Gastrocnemius medialis (tissue), 4 donors: ENCODE results near the gene CNKSR3.

Source experiments
- POLR2A ChIP-seq, 2 donors: fragments of 450-650 bp; IDR thresholded peaks; one replicate each; pipeline ENCODE4 v1.6.1; 2017; ENCODE audit warnings: antibody characterized with exemption in 2 of 2, mild to moderate bottlenecking in 2 of 2, moderate library complexity in 2 of 2
- TF ChIP-seq, protein P1 (sequence below), 5 experiments: fragments of 450-650 bp in 3 of 5; fragments of 200-600 bp in 2 of 5; sonication (generic) in 2 of 5; IDR thresholded peaks in 4 of 5; conservative IDR thresholded peaks in 1 of 5; 1 replicate in 4 of 5; 2 replicates in 1 of 5; pipeline ENCODE4 v1.5.1; 2016 to 2019; ENCODE audit warnings: antibody characterized with exemption in 5 of 5, mild to moderate bottlenecking in 3 of 5, moderate library complexity in 3 of 5

DNA sequence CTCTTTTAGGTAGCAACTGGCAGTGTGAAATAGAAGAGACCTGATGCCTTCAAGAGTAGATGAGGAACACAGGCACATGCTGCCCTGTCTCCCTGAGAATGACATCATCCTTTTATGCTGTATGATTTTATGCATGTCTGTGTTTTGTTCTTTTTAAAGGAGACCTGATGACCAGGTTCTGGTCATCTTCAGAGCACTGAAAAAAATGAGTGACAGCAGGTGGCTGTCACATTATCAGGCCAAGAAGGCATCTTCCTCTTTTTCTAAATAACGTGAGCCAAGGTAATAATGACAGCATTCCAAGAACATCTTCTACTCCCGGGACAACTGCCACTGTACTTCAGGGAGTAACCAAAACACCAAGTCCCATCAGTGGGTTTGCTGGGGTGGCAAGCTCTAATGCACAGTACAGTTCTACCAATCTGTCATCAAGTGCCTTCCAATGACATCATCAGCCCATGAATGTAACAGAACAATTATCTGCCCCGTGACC lies 28.9 kb downstream of the CNKSR3 start:
- TF ChIP-seq, protein P1, sequence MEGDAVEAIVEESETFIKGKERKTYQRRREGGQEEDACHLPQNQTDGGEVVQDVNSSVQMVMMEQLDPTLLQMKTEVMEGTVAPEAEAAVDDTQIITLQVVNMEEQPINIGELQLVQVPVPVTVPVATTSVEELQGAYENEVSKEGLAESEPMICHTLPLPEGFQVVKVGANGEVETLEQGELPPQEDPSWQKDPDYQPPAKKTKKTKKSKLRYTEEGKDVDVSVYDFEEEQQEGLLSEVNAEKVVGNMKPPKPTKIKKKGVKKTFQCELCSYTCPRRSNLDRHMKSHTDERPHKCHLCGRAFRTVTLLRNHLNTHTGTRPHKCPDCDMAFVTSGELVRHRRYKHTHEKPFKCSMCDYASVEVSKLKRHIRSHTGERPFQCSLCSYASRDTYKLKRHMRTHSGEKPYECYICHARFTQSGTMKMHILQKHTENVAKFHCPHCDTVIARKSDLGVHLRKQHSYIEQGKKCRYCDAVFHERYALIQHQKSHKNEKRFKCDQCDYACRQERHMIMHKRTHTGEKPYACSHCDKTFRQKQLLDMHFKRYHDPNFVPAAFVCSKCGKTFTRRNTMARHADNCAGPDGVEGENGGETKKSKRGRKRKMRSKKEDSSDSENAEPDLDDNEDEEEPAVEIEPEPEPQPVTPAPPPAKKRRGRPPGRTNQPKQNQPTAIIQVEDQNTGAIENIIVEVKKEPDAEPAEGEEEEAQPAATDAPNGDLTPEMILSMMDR (IDR thresholded peaks at IDR 0.05 in 4 of 5, conservative IDR thresholded peaks at IDR 0.05 in 1 of 5), result no peak
- no peak for TF ChIP-seq POLR2A (IDR thresholded peaks at IDR 0.05)
